ENCODE results near the gene WDR62. TPM values are rescaled to one million over a fixed set of nuclear protein-coding genes. Genes with fewer than 3 reads are reported as not detected.

WDR62 gene
- total and polyA plus RNA-seq, 2 donors (not counting 3 experiments of a cell fraction or from before 2014, with no cell fraction given): 8.0 to 13.4 TPM

GRCh38 chr19:36108684-36109083 lies 54.0 kb downstream of the WDR62 start:
- H3K27me3 ChIP-seq (ENCODE audit: control insufficient read depth in 2 of 2, insufficient read depth in 2 of 2, low read length in 2 of 2): no peaks in the 10 kb centered on the region
- FAIRE-seq (no peak), DNase-seq (ENCODE audit: low read depth, low spot score) (no peak)
- no peaks in the 10 kb centered on the region for H4K20me1 ChIP-seq (replicated peaks; ENCODE audit: control insufficient read depth, extremely low read depth, insufficient read depth, low read length)
- peaks cover 1% of the 10 kb centered on the region for H3K4me1 ChIP-seq (ENCODE audit: control insufficient read depth, extremely low read depth, insufficient read depth, low read length)
- no peaks in the 10 kb centered on the region for H3K9me1 ChIP-seq (replicated peaks; ENCODE audit: control insufficient read depth, extremely low read depth, insufficient read depth, low read length)
- dilution Hi-C loops (cut with MboI; ENCODE audit: extremely low pct_ligation_motif_present, low sequenced_read_pairs): no loop called here
- H3K9ac ChIP-seq (replicated peaks; ENCODE audit: extremely low read depth, insufficient read depth, low read length): no peak overlapping the region
- no peak overlapping the region for H3K4me3 ChIP-seq (replicated peaks in 1 of 3; ENCODE audit: insufficient read depth in 1 of 3, low read depth in 1 of 3, low read length in 3 of 3)
- no peaks in the 10 kb centered on the region for H3K79me2 ChIP-seq (ENCODE audit: control insufficient read depth, insufficient read depth, low read length)
- no peaks in the 10 kb centered on the region for H3K9me3 ChIP-seq (replicated peaks; ENCODE audit: control insufficient read depth, insufficient read depth, low read length)
- TF ChIP-seq MYC (IDR thresholded peaks at IDR 0.05; ENCODE audit: low read depth, low read length): no peak
- TF ChIP-seq POLR2AphosphoS5 (IDR thresholded peaks at IDR 0.05; ENCODE audit: insufficient read depth, low read depth, low read length): no peak
- no peak for TF ChIP-seq EZH2 (IDR thresholded peaks at IDR 0.05; ENCODE audit: borderline replicate concordance, low read depth, low read length, severe bottlenecking)
- TF ChIP-seq, protein P1, sequence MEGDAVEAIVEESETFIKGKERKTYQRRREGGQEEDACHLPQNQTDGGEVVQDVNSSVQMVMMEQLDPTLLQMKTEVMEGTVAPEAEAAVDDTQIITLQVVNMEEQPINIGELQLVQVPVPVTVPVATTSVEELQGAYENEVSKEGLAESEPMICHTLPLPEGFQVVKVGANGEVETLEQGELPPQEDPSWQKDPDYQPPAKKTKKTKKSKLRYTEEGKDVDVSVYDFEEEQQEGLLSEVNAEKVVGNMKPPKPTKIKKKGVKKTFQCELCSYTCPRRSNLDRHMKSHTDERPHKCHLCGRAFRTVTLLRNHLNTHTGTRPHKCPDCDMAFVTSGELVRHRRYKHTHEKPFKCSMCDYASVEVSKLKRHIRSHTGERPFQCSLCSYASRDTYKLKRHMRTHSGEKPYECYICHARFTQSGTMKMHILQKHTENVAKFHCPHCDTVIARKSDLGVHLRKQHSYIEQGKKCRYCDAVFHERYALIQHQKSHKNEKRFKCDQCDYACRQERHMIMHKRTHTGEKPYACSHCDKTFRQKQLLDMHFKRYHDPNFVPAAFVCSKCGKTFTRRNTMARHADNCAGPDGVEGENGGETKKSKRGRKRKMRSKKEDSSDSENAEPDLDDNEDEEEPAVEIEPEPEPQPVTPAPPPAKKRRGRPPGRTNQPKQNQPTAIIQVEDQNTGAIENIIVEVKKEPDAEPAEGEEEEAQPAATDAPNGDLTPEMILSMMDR (IDR thresholded peaks at IDR 0.05; ENCODE audit: extremely low read depth in 1 of 2, insufficient read depth in 1 of 2, low read depth in 1 of 2, low read length in 2 of 2): no peak
- TF ChIP-seq GATA2 (IDR thresholded peaks at IDR 0.05; ENCODE audit: insufficient read depth, insufficient read length, low read depth, low read length): no peak
- no peak for TF ChIP-seq JUN (IDR thresholded peaks at IDR 0.05; ENCODE audit: borderline replicate concordance, insufficient read depth, insufficient read length, low read depth)
- no peak for TF ChIP-seq POLR2A (IDR thresholded peaks at IDR 0.05; ENCODE audit: low read depth, low read length)
- TF ChIP-seq FOS (IDR thresholded peaks at IDR 0.05; ENCODE audit: borderline replicate concordance, insufficient read depth, low read length): no peak
- no peak for TF ChIP-seq MAX (IDR thresholded peaks at IDR 0.05; ENCODE audit: insufficient read depth, insufficient read length)
- no peak overlapping the region for H2AFZ ChIP-seq (ENCODE audit: low read depth, low read length)
- ChIA-PET CTCF (no interaction called here), POLR2A (no interaction called here)
- H3K27ac ChIP-seq (ENCODE audit: insufficient read depth, low read depth, low read length): no peak overlapping the region
- BruUV-seq (replicated peaks): no TSS peak
- intact Hi-C loops (cut with micrococcal nuclease): no loop called here
- H3K36me3 ChIP-seq (ENCODE audit: control insufficient read depth in 2 of 2, extremely low read depth in 1 of 2, insufficient read depth in 2 of 2, low read length in 2 of 2): peaks cover 0 to 1% of the 10 kb centered on the region in 2 experiments
- H3K4me2 ChIP-seq (ENCODE audit: insufficient read depth, low read length): no peak overlapping the region

Data from endothelial cell of umbilical vein (primary cell).